Frontal cortex (tissue), 4 donors: ENCODE data around the gene RNF19B. TPM values are rescaled to one million over a fixed set of nuclear protein-coding genes. Genes with fewer than 3 reads are reported as not detected.
"Not testable (repeated sequence)": the region's sequence is repeated elsewhere in the genome, so short reads cannot be mapped to it uniquely, and the experiment has no call there.

Experiments
- DNase-seq, 2 donors: peaks; one replicate each; pipeline ENCODE4 v3.0.0; 2012; ENCODE audit warnings: low spot score in 2 of 2
- FAIRE-seq: peaks from 2 replicates; lab custom pipeline; 2012; peaks lifted over from hg19 to GRCh38; lab: Jason Lieb, UNC
- total RNA-seq: library from RNA; depleted of rRNA; stranded (reverse); fragments of >200 nt; gene quantifications from one replicate; pipeline ENCODE4 v1.2.3, GENCODE V29; 2014
- donor health status: control.
- donor health status: control.
- donor health status: control.

Gene RNF19B
- total RNA-seq, 1 donor from 2014 or later: 37.1 TPM

DNA sequence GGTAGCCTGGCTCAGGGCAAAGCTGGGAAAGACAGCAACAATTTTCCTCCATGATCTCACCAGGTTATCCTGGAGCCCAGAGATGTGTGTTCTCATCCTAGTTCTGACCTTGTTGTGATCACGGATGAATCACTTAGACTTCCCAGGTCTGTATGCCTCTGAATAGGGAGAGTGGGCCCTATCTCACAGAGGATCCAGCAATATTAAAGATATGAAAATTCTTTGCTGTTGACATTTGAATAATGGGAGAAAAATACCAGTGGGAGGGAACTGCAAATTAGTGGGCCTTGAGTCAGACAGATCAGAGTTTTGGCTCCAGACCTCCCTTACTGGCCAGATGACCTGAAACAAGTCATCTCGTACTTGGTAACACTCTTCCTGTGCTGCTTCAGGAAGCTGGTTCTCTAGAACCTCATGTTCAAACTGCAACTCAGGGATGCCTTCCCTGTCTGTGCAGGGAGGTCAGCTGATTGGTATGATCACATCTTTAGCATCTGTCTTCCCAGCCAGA is 32.8 kb upstream of the RNF19B start:
- FAIRE-seq (no peak), DNase-seq (no peak)

DNA sequence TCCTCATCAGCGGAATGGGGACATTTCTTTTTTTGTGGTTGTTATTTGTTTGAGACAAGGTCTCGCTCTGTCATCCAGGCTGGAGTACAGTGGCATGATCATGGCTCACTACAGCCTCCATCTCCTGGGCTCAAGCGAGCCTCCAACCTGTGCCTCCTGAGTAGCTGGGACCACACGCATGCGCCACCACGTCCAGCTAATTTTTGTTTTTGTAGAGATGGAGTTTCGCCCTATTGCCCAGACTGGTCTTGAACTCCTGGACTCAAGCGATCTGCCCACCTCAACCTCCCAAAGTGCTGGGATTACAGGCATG is 28.7 kb upstream of the RNF19B start:
- FAIRE-seq: not testable (repeated sequence)

DNA sequence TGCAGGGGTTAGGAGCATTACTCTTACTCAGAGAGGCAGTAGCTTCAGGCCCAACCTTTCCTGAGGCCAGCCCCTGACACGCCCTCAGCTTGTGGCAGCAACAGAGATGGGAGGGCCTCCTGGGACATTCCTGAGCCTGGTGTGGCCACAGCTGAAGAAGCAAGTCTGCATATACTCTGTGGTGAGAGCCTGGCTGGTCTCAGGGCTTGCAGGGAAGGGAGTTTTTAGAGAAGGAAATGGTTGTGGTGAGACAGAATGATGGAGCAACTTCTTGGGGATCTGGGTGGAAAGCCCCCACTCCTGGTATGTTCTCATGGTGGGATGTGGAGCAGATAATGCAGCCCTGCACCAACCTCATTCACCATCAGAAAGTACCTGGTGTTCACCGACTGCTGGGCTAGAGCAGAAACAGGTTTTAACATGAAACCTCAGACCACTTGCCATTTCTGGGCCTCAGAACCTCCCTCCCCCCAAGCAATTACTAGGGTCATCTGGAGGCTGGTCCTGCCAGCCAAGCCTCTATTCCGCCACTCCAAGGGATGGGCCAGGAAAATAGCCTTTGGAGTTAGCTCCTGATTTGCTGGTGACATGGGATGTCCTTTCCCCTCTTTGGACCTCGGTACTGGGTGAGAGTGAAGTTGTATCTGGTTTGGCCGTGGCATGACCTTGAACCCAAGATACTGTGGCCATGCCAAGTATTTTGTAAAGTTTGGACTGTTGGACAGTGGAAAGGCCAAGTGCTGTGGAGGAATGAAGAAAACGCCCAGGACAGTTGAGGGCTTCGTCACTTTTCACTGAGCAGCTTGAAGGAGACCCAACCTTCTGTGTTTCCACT is 28.1 kb upstream of the RNF19B start:
- no peak for DNase-seq
- no peak for FAIRE-seq

More for the DNA sequence above, 28.7 kb upstream of the RNF19B start:
- not testable (repeated sequence) for DNase-seq

DNA sequence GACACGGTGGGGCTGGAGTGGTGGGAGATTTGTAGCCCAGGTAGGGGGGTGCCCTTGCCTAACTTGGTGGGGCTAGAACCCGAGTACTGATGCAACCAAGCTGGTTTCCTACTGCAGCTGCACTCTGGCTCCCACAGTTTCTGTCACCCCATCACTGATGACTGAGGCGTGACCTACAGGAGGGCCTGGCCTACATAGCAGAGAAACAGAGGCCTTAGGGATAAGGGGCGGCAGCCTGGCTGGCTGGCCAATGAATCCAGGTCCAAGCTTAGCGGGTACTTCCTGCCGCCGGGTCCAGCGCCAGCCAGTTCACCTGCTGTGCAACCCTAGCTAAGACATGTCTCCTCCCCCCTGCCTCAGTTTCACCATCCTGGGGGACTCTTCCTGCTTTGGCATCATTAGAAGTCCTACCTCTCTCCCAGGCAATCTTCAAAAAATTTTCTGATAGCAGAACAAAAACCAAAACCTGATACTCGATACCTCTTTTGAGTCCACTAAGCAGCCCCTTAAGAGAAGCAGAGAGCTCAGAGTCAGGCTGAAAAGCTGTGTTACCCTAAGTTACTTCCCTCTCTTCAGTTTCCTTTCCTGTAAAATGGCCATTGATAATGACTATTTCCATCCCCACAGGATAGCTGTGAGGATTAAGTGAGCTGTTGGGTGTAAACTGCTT is 27.3 kb upstream of the RNF19B start:
- no peak for DNase-seq
- FAIRE-seq: no peak

DNA sequence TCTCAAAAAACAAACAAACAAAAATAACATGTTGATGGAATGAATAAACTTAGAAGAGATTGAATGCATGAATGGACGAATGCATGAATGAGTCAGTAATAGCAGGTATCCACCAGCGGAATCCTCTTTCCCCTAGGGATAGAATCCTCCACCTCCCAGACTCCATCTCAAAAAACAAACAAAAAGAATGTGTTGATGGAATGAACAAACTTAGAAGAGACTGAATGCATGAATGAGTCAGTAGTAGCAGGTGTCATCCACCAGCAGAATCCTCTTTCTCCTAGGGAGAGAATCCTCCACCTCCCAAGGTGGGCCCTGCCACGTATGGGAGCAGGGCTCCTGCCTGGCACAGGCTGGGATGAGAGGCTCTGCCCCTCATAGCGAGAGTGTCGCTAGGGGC is 26.8 kb upstream of the RNF19B start:
- FAIRE-seq (no peak), DNase-seq (no peak)

DNA sequence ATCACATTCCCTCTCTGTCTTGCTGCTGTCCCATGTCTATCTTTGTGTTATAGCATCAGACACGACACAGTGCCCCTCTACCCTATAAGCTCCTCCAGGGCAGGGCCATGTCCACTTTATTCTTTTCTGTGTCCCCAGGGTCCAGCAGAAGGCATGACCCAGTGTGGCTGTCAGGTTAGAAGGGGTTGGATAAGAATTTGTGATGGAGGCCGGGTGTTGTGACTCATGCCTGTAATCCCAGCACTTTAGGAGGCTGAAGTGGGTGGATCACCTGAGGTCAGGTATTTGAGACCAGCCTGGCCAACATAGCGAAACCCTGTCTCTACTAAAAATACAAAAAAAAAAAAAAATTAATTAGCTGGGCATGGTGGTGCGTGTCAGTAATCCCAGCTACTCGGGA is 26.3 kb upstream of the RNF19B start:
- DNase-seq (no peak), FAIRE-seq (no peak)

DNA sequence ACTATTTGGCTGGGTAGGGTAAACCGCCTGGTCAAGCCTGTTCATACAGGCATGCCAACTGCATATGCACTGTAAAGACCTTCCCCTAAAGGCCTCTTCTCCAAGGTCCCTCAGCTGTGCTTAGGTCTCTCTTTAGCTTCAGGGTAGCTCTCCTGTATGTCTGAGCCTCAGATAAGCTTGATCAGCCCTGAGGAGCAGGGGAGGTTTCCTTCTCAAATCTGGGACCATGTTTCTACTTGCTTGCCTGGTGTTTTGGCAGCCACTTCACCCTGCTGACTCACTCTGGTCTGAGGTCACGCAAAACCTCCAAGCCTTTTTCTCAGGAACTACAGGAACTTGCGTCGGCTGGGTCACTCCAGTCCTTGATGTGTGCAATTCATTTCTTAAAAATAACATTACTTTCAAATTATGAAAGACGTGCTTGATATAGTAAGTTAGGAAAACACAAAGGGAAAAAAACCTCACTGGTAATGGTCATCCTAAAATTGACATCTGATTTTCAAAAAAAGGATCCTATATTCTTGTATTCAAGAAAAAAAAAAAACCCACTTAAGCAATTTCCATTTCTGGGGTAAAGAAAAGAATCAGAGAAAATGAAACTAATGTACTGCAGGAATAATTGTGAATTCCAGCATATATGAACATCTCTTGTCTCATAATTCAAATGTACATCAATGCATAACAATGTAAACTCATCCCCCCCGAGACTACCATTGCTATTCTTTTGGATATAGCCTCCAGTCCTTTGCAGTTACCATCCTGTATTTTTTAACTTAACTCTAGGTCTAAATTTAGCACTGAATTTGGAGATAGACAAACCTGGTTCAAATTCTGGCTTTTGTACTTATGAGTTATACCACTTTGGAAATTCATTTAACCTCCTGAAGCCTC is 24.8 kb upstream of the RNF19B start:
- FAIRE-seq (no peak), DNase-seq (peak in 1 of 2 donors; percentile 44)

DNA sequence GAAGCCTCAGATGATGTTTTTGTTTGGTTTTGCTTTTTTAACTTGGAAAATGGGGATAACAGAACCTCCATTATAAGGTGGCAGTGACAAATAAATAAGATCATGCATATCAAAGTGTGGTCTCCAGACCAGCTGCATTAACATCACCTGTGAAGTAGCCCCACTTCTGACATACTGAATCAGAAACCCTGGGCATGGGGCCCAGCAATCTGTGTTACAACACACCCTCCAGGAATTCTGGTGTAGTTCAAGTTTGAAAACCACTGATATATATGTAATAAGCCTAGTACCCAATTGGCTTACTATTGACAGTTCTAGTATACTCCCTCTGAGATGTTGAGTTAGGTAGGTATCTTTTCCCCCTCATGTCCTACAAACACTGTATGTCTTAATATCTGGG is 24.1 kb upstream of the RNF19B start:
- FAIRE-seq: no peak

DNA sequence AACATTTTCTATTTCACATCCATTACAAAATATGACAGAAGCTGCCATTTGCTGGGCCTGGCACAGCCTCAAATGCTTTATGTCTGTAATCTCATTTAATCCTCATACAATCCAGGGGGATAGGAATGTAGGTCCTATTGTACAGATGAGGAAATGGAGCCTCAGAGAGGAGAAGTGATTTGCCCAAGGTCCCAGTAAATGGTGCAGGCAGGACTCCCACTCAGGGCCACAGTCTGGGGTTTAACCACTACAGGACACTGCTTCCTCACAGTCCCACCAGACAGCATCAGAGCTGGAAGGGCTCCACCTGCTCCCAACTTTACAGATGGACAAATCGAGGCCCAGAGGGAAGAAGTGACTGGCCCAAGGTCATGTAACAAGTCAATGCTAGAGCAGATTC is 20.6 kb upstream of the RNF19B start:
- FAIRE-seq: no peak
- DNase-seq: no peak

More for the DNA sequence above, 24.1 kb upstream of the RNF19B start:
- DNase-seq: no peak

DNA sequence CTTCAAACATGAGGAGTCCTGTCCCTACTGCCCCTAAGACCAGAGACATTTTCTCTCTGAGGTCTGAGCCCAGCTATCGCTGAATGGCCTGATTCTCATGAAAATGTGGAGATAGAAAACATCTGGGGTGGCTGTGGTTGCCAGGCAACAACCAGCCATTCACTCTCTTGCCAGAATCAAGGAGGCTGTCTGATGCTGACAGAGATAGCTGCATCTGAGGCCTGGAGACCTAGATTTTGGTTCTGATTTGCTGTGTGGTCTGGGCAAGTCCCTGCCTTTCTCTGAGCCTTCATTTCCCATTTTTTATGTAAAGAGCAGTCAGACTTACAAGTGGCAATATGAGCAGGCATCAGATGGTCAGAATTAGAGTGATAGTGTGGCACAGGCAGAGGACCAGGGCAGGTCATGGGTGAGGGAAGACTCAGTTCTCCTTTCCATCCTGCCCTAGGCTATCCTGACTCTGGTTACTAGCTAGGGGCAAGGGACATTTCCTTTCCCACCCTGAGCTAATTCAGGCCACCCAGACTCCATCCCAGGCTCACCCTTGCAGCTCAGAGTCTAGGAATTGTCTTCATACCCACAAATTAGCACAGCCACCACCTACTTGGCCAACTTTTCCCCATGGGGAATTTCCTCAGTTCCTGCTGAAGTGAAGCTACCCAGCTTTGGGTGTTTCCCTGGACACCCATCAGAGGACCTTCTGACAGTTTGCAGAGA is 20.0 kb upstream of the RNF19B start:
- FAIRE-seq: no peak
- DNase-seq: peak in 1 of 2 donors; percentile 54

DNA sequence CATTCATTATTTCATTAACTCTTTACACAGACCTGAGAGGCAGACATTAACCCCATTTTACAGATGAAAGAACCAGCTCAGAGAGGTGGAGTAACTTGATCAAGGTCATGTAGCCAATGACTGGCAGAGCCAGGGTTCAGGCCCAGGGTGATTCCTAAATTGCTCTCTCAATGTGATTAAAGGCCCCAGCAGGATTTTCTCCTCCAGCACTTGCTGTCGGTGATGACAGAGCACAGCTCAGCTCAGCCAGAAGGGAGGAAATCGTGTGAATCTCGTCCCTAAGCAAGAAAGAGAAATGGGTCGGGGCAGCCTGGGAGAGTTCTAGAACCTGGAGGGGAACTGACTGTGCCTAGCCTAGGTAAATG is 19.5 kb upstream of the RNF19B start:
- FAIRE-seq: no peak
- no peak for DNase-seq

DNA sequence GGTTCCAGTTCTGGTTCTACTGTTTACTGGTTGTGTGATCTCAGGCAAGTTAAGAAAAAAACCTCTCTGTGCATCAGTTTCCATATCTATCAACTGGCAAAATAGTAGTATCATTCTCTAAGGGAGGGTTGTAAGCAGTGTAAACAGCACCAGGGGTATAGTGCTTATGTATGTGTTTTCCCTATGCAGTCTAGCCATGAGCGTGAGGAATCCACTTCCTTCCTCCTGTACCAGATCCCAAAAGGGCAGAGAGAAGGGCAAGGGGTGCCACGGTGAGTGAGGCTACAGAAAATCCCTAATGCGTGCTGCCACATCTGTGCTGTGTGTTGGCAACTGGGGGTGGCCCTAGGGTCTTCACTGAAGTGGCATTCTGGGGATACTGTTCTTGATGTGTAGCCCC is 18.4 kb upstream of the RNF19B start:
- no peak for FAIRE-seq
- no peak for DNase-seq

DNA sequence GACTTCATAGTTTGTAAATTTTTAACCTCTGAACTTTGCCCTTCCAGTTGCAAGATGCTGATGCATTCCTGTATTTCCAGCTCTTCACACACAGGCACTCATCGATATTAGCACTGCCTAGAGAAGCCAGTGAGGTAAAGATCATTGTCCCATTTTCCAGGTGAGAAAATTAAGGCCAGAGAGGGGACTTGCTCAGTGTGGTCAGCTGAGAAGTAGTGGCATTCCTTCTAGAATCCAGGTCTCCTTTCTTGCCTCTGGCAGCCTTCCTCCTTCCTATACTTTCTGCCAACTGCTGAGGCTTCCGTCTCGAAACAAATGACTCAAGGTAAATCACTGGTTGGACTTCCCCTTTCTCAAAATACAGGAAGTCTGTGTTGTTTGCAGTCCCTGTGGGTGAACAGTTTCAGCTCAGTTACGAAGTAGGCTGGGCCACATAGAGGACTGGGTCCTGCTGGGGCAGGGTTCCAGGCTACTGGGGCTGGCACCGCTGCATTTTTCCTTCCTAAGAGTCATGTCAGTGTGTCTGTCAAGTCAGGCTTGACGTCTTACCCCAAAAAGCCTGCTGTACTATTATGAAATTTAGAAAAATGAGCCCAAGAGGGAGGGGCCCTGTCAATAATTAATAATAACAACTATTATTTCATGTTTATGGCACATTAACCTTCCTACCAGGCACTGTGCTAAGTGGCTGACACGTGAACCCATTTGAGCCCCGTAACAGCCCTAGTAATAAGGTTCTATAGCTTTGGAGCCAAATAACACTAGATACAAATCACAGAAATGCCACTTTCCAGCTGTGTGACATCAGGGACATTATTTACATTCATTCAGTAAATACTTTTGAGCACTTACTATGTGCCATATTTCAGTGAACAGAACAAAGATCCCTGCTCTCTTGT is 16.6 kb upstream of the RNF19B start:
- no peak for FAIRE-seq
- DNase-seq: no peak

DNA sequence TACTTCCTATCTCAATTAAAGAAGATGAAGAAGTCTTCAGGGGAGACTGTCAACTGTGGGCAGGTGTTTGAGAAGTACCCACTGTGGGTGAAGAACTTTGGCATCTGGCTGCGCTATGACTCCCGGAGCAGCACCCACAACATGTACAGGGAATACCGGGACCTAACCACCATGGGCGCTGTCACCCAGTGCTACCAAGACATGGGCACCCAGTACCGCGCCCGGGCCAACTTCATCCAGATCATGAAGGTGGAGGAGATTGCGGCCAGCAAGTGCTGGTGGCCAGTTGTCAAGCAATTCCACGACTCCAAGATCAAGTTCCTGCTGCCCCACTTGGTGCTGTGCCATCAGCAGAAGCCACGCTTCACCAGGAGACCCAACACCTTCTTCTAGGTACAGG is 15.5 kb upstream of the RNF19B start:
- DNase-seq: no peak
- no peak for FAIRE-seq

DNA sequence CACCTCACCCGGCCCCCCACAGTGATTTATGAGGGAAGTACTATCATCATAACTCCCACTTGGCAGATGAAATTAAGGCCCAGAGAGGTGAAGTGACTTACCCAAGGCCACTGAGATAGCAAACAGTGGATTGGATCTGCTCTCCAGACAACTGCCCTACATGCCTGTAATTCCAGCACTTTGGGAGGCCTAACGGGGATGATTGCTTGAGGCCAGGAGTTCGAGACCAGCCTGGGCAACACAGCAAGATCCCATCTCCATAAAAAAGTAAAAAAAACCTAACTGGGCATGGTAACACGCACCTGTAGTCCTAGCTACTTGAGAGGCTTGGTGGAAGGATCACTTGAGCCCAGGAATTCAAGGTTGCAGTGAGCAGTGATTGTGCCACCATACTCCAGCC is 14.2 kb upstream of the RNF19B start:
- FAIRE-seq: no peak
- no peak for DNase-seq

DNA sequence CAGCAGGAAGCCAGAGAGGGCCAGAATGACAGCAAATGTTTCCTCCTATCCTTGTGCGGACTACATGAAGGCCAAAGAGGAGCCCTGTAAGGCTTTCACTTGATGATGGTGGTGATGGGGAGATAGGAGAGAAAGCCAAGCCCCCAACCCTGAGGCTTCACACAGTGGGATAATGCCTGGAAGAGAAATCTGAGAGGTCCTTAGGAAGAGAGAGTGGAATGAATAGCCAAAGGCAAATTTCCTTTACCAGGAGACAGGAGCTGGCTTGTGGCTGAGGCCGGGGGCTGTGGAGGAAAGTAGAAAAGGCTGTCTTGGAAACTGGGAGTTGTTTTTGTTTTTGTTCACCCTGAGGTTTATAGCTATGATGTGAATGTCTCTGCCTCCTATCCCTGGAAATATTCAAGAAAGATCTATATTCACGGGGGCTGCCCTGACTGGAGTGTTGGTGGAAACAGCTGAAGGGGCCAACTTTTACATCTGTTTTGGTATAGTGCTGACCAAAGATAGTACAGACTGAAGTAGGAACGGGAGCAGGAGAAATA is 13.0 kb upstream of the RNF19B start:
- no peak for FAIRE-seq

DNA sequence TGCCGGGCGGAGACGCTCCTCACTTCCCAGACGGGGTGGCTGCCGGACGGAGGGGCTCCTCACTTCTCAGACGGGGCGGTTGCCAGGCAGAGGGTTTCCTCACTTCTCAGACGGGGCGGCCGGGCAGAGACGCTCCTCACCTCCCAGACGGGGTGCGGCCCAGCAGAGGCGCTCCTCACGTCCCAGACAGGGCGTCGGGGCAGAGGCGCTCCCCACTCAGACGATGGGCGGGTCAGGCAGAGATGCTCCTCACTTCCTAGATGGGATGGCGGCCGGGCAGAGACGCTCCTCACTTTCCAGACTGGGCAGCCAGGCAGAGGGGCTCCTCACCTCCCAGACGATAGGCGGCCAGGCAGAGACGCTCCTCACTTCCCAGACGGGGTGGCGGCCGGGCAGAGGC is 10.4 kb upstream of the RNF19B start:
- not testable (repeated sequence) for FAIRE-seq, DNase-seq

More for the DNA sequence above, 13.0 kb upstream of the RNF19B start:
- no peak for DNase-seq

DNA sequence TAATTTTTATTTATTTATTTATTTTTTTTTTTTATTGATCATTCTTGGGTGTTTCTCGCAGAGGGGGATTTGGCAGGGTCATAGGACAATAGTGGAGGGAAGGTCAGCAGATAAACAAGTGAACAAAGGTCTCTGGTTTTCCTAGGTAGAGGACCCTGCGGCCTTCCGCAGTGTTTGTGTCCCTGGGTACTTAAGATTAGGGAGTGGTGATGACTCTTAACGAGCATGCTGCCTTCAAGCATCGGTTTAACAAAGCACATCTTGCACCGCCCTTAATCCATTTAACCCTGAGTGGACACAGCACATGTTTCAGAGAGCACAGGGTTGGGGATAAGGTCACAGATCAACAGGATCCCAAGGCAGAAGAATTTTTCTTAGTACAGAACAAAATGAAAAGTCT is 8.8 kb upstream of the RNF19B start:
- not testable (repeated sequence) for DNase-seq, FAIRE-seq
